ENCODE results near the gene NTM.
A peak's percentile ranks its signal among the peaks of the same experiment; 100 is the strongest.

The NTM gene

GRCh38 chr11:131356206-131356605 is 14.2 kb upstream of the NTM start:
- Histone ChIP-seq H3K36me3 (ENCODE audit: control insufficient read depth in 1 of 2, insufficient read depth in 2 of 2, low read depth in 1 of 2, low read length in 2 of 2) (no peaks in the 10 kb centered on the region), H3K27ac (ENCODE audit: low read length, poor library complexity, severe bottlenecking) (no peak overlapping the region), H3K4me2 (ENCODE audit: low read length, poor library complexity, severe bottlenecking) (no peak overlapping the region), H3K9ac (ENCODE audit: low read length) (no peak overlapping the region), H3K14ac (ENCODE audit: low read length in 2 of 2) (no peak overlapping the region), H2AFZ (ENCODE audit: low read depth, low read length) (no peak overlapping the region), H4K91ac (ENCODE audit: low read length) (no peak overlapping the region), H3K79me1 (replicated peaks; ENCODE audit: low read length, poor library complexity, severe bottlenecking) (no peaks in the 10 kb centered on the region), H3K4me3 (ENCODE audit: insufficient read depth in 1 of 2, low read depth in 1 of 2, low read length in 2 of 2) (no peak overlapping the region), H2AK5ac (ENCODE audit: low read length, severe bottlenecking) (no peak overlapping the region), H3K4ac (ENCODE audit: low read depth in 1 of 2, low read length in 2 of 2) (no peak overlapping the region), H2BK12ac (ENCODE audit: low read length in 2 of 2) (no peak overlapping the region), H3K9me3 (ENCODE audit: control insufficient read depth, low read length) (no peaks in the 10 kb centered on the region), H4K8ac (ENCODE audit: low read length) (no peak overlapping the region), H3K4me1 (ENCODE audit: control insufficient read depth, insufficient read depth, low read depth, low read length) (no peaks in the 10 kb centered on the region), H3K27me3 (ENCODE audit: control insufficient read depth in 1 of 2, insufficient read depth in 1 of 2, low read length in 2 of 2) (no peaks in the 10 kb centered on the region), H2BK120ac (ENCODE audit: low read depth, low read length) (no peak overlapping the region), H3K18ac (ENCODE audit: low read depth in 1 of 2, low read length in 2 of 2) (no peak overlapping the region), H3K23ac (ENCODE audit: low read length in 2 of 2) (no peak overlapping the region), H2BK5ac (ENCODE audit: low read depth, low read length, poor library complexity, severe bottlenecking) (no peak overlapping the region), H2BK15ac (ENCODE audit: low read depth, poor library complexity, severe bottlenecking) (no peak overlapping the region)
- WGBS, result 93% methylated on average over 5 of the region's 6 CpGs
- DNase-seq, result no peak

GRCh38 chr11:131365329-131365930 is 5.0 kb upstream of the NTM start:
- Histone ChIP-seq H3K14ac (ENCODE audit: low read length in 2 of 2) (no peak overlapping the region), H3K79me1 (replicated peaks; ENCODE audit: low read length, poor library complexity, severe bottlenecking) (no peaks in the 10 kb centered on the region), H3K23ac (ENCODE audit: low read length in 2 of 2) (no peak overlapping the region), H2AFZ (ENCODE audit: low read depth, low read length) (no peak overlapping the region), H2AK5ac (ENCODE audit: low read length, severe bottlenecking) (no peak overlapping the region), H3K4me3 (ENCODE audit: insufficient read depth in 1 of 2, low read depth in 1 of 2, low read length in 2 of 2) (no peak overlapping the region), H3K9ac (ENCODE audit: low read length) (no peak overlapping the region), H2BK12ac (ENCODE audit: low read length in 2 of 2) (no peak overlapping the region), H4K91ac (ENCODE audit: low read length) (no peak overlapping the region), H3K18ac (ENCODE audit: low read depth in 1 of 2, low read length in 2 of 2) (no peak overlapping the region), H3K9me3 (ENCODE audit: control insufficient read depth, low read length) (no peaks in the 10 kb centered on the region), H4K8ac (ENCODE audit: low read length) (no peak overlapping the region), H2BK5ac (ENCODE audit: low read depth, low read length, poor library complexity, severe bottlenecking) (no peak overlapping the region), H3K4me1 (ENCODE audit: control insufficient read depth, insufficient read depth, low read depth, low read length) (no peaks in the 10 kb centered on the region), H3K36me3 (ENCODE audit: control insufficient read depth in 1 of 2, insufficient read depth in 2 of 2, low read depth in 1 of 2, low read length in 2 of 2) (no peaks in the 10 kb centered on the region), H3K4me2 (ENCODE audit: low read length, poor library complexity, severe bottlenecking) (no peak overlapping the region), H3K4ac (ENCODE audit: low read depth in 1 of 2, low read length in 2 of 2) (no peak overlapping the region), H3K27ac (ENCODE audit: low read length, poor library complexity, severe bottlenecking) (no peak overlapping the region), H3K27me3 (ENCODE audit: control insufficient read depth in 1 of 2, insufficient read depth in 1 of 2, low read length in 2 of 2) (no peaks in the 10 kb centered on the region), H2BK120ac (ENCODE audit: low read depth, low read length) (no peak overlapping the region), H2BK15ac (ENCODE audit: low read depth, poor library complexity, severe bottlenecking) (no peak overlapping the region)
- DNase-seq, result no peak
- WGBS, result 72% methylated on average over 4 of the region's 4 CpGs

DNA sequence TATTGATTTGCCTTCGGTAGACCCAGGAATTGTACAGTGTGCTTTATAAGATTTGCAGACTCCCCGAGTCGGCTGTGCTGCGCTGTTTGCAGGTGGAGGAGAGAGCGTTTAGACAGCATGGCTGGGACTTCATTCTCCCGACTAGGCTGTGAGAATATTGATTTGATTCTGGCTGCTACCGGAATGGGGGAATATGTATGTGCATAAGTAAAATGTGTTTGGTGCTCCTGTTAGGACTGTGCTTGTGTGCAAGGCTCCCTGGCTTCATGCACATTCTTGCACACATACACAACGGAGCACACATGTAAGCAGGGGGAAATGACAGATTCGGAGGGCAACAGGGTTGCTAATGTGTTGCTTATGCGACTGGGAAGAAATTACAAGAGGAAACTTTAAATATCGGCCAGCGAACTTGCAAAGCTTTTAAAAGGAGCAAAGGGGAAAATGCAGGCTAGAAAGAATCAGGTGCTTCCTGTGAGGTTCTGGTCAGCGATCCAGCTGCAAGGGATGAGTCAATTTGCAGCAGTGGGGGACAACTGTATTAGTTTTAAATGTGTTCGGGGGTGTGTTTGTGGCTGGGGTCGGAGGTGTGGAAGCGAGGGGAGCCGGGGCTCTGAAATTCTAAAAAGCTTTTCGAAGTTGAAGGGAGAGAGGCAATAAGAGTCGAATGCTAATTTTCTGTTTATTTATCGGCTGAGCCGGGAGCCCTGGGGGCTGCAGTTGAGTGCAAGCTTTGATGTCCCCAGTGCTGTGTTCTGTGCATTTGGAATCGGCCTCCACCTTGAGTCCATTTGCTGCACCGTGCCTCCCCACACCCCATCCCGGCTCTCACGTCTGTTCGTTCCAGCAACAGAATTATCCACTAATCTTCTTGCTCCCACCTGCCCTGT is 731 bp downstream of the NTM start:
- Histone ChIP-seq H3K4me3 (ENCODE audit: insufficient read depth in 1 of 2, low read depth in 1 of 2, low read length in 2 of 2) (peak overlapping the region in 1 of 2 experiments; percentile 59), H3K4me2 (ENCODE audit: low read length, poor library complexity, severe bottlenecking) (no peak overlapping the region), H2BK120ac (ENCODE audit: low read depth, low read length) (no peak overlapping the region), H3K36me3 (ENCODE audit: control insufficient read depth in 1 of 2, insufficient read depth in 2 of 2, low read depth in 1 of 2, low read length in 2 of 2) (no peaks in the 10 kb centered on the region), H3K14ac (ENCODE audit: low read length in 2 of 2) (no peak overlapping the region), H2BK5ac (ENCODE audit: low read depth, low read length, poor library complexity, severe bottlenecking) (no peak overlapping the region), H4K8ac (ENCODE audit: low read length) (no peak overlapping the region), H2AK5ac (ENCODE audit: low read length, severe bottlenecking) (no peak overlapping the region), H3K23ac (ENCODE audit: low read length in 2 of 2) (no peak overlapping the region), H3K9ac (ENCODE audit: low read length) (no peak overlapping the region), H3K79me1 (replicated peaks; ENCODE audit: low read length, poor library complexity, severe bottlenecking) (no peaks in the 10 kb centered on the region), H3K4ac (ENCODE audit: low read depth in 1 of 2, low read length in 2 of 2) (no peak overlapping the region), H3K4me1 (ENCODE audit: control insufficient read depth, insufficient read depth, low read depth, low read length) (no peaks in the 10 kb centered on the region), H2AFZ (ENCODE audit: low read depth, low read length) (no peak overlapping the region), H4K91ac (ENCODE audit: low read length) (no peak overlapping the region), H3K27me3 (ENCODE audit: control insufficient read depth in 1 of 2, insufficient read depth in 1 of 2, low read length in 2 of 2) (peaks cover 0 to 51% of the 10 kb centered on the region in 2 experiments), H2BK15ac (ENCODE audit: low read depth, poor library complexity, severe bottlenecking) (no peak overlapping the region), H3K9me3 (ENCODE audit: control insufficient read depth, low read length) (no peaks in the 10 kb centered on the region), H2BK12ac (ENCODE audit: low read length in 2 of 2) (no peak overlapping the region), H3K18ac (ENCODE audit: low read depth in 1 of 2, low read length in 2 of 2) (no peak overlapping the region), H3K27ac (ENCODE audit: low read length, poor library complexity, severe bottlenecking) (no peak overlapping the region)
- whole genome bisulfite sequencing, result 53% methylated on average over 26 of the region's 26 CpGs
- DNase-seq, result no peak

GRCh38 chr11:131371791-131372104 is 1.3 kb downstream of the NTM start:
- Histone ChIP-seq H2BK5ac (ENCODE audit: low read depth, low read length, poor library complexity, severe bottlenecking) (no peak overlapping the region), H2AFZ (ENCODE audit: low read depth, low read length) (no peak overlapping the region), H3K4me3 (ENCODE audit: insufficient read depth in 1 of 2, low read depth in 1 of 2, low read length in 2 of 2) (no peak overlapping the region), H3K9ac (ENCODE audit: low read length) (no peak overlapping the region), H3K4ac (ENCODE audit: low read depth in 1 of 2, low read length in 2 of 2) (no peak overlapping the region), H3K27ac (ENCODE audit: low read length, poor library complexity, severe bottlenecking) (no peak overlapping the region), H3K27me3 (ENCODE audit: control insufficient read depth in 1 of 2, insufficient read depth in 1 of 2, low read length in 2 of 2) (peaks cover 0 to 57% of the 10 kb centered on the region in 2 experiments), H3K23ac (ENCODE audit: low read length in 2 of 2) (no peak overlapping the region), H3K79me1 (replicated peaks; ENCODE audit: low read length, poor library complexity, severe bottlenecking) (no peaks in the 10 kb centered on the region), H3K4me2 (ENCODE audit: low read length, poor library complexity, severe bottlenecking) (no peak overlapping the region), H3K18ac (ENCODE audit: low read depth in 1 of 2, low read length in 2 of 2) (no peak overlapping the region), H3K36me3 (ENCODE audit: control insufficient read depth in 1 of 2, insufficient read depth in 2 of 2, low read depth in 1 of 2, low read length in 2 of 2) (no peaks in the 10 kb centered on the region), H3K14ac (ENCODE audit: low read length in 2 of 2) (no peak overlapping the region), H2AK5ac (ENCODE audit: low read length, severe bottlenecking) (no peak overlapping the region), H2BK15ac (ENCODE audit: low read depth, poor library complexity, severe bottlenecking) (no peak overlapping the region), H2BK120ac (ENCODE audit: low read depth, low read length) (no peak overlapping the region), H4K91ac (ENCODE audit: low read length) (no peak overlapping the region), H3K9me3 (ENCODE audit: control insufficient read depth, low read length) (no peaks in the 10 kb centered on the region), H2BK12ac (ENCODE audit: low read length in 2 of 2) (no peak overlapping the region), H3K4me1 (ENCODE audit: control insufficient read depth, insufficient read depth, low read depth, low read length) (no peaks in the 10 kb centered on the region), H4K8ac (ENCODE audit: low read length) (no peak overlapping the region)
- no peak for DNase-seq
- 45% methylated on average over 7 of the region's 7 CpGs for WGBS

Data from mesenchymal stem cell (in vitro differentiated cells and primary cell).